ENCODE measurements around the gene GNAL.
"Not testable (repeated sequence)": the region's sequence is repeated elsewhere in the genome, so short reads cannot be mapped to it uniquely, and the experiment has no call there.

The GNAL gene

DNA sequence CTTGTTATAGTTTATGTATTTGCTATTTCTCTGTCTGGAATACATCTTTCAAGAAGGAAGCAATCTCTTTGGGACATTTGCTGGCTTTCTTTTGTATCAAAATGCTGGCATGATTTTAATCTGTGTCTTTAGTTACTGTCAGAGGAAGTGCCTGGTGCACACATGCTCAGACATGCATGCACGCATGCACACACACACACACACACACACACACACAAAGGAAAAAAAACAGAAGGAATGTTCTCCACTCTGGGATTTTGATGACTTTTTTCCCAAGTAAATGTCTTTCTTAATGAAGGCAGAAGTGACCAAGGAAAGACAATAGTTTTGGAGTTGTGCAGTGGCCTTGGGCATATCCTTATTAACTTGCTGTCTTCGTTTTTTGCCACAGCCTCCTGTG lies 6.7 kb downstream of the GNAL start:
- DNase-seq (ENCODE audit: extremely low read depth, low read depth) = no peak
- TF ChIP-seq, protein P1, sequence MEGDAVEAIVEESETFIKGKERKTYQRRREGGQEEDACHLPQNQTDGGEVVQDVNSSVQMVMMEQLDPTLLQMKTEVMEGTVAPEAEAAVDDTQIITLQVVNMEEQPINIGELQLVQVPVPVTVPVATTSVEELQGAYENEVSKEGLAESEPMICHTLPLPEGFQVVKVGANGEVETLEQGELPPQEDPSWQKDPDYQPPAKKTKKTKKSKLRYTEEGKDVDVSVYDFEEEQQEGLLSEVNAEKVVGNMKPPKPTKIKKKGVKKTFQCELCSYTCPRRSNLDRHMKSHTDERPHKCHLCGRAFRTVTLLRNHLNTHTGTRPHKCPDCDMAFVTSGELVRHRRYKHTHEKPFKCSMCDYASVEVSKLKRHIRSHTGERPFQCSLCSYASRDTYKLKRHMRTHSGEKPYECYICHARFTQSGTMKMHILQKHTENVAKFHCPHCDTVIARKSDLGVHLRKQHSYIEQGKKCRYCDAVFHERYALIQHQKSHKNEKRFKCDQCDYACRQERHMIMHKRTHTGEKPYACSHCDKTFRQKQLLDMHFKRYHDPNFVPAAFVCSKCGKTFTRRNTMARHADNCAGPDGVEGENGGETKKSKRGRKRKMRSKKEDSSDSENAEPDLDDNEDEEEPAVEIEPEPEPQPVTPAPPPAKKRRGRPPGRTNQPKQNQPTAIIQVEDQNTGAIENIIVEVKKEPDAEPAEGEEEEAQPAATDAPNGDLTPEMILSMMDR (IDR thresholded peaks at IDR 0.05; ENCODE audit: low read depth, low read length, missing control alignments) = no peak
- no peak overlapping the region for H3K4me3 ChIP-seq (replicated peaks; ENCODE audit: low read depth, low read length)

DNA sequence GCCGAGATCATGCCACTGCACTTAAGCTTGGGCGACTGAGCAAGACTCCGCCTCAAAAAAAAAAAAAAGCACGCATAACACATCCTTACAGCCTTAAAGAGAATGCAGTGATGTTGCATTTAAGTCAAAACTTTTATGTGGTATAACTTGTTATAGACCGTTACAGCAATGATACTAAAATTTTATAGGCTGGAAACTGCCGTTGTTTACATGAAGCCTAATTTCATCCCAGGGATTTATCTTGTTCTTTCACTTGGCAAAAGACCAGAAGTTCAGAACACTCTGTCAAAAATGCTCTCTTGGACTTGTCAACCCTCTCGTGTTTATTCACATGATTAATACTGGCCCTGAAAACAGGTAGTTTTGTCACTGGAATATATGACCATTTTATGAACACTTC lies 7.4 kb downstream of the GNAL start:
- DNase-seq (ENCODE audit: extremely low read depth, low read depth) = no peak
- H3K4me3 ChIP-seq (replicated peaks; ENCODE audit: low read depth, low read length) = no peak overlapping the region
- TF ChIP-seq, protein P1 (IDR thresholded peaks at IDR 0.05; ENCODE audit: low read depth, low read length, missing control alignments) = no peak

DNA sequence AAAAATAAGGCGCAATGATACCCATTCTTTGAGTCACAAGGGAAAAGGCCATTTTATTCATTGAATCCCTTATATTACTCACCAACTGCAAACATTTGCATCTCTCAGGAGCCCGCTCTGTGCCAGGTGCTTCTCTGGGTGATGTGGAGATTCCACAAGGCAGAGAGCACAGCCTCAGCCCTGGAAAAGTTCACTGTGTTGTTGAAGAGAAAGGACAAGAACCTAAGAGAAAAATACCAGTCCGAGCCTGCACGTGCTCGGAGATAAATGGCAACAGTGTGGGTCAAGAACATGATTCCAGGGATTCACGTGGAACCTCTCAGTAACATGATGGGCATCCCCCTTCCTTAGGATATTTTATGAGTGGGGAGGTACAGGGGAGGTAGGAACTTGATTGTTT lies 11.8 kb downstream of the GNAL start:
- TF ChIP-seq, protein P1 (IDR thresholded peaks at IDR 0.05; ENCODE audit: low read depth, low read length, missing control alignments) = no peak
- no peak overlapping the region for H3K4me3 ChIP-seq (replicated peaks; ENCODE audit: low read depth, low read length)
- no peak for DNase-seq (ENCODE audit: extremely low read depth, low read depth)

DNA sequence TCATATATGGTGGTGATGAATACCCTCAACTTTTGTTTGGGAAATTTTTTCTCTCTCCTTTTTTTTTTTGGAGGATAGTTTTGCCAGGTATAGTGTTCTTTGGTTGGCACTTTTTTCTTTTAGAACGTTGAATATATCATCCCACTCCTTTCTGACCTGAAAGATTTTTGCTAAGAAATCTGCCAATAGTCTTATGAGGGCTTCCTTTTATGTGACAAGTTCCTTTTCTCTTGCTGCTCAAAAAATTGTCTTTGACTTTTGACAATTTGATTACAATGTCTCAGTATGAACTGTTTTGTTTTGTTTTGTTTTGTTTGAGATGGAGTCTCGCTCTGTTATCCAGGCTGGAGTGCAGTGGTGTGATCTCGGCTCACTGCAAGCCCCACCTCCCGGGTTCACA lies 21.5 kb downstream of the GNAL start:
- TF ChIP-seq, protein P1 (IDR thresholded peaks at IDR 0.05; ENCODE audit: low read depth, low read length, missing control alignments) = no peak
- DNase-seq (ENCODE audit: extremely low read depth, low read depth) = no peak
- H3K4me3 ChIP-seq (replicated peaks; ENCODE audit: low read depth, low read length) = no peak overlapping the region

DNA sequence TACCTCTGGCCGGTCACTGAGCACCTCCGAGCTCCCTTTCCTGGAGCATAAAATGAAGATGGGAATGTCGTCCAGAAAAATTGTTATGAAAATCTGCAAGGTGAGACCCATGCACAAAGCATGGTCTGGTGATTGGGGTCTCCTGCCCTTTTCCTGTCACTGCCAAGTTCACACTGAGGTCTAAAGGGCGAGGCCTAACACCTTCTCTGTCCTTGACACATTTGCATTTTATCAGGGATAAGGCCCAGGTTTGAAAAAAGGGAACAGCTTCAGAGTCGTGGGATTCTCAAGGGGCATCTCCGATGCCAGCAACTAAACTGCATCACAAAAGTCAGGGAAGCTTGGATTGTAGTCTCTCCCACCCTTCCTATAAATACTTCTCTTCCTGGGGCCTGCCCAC lies 24.7 kb downstream of the GNAL start:
- no peak for DNase-seq (ENCODE audit: extremely low read depth, low read depth)
- TF ChIP-seq, protein P1 (IDR thresholded peaks at IDR 0.05; ENCODE audit: low read depth, low read length, missing control alignments) = no peak
- no peak overlapping the region for H3K4me3 ChIP-seq (replicated peaks; ENCODE audit: low read depth, low read length)

DNA sequence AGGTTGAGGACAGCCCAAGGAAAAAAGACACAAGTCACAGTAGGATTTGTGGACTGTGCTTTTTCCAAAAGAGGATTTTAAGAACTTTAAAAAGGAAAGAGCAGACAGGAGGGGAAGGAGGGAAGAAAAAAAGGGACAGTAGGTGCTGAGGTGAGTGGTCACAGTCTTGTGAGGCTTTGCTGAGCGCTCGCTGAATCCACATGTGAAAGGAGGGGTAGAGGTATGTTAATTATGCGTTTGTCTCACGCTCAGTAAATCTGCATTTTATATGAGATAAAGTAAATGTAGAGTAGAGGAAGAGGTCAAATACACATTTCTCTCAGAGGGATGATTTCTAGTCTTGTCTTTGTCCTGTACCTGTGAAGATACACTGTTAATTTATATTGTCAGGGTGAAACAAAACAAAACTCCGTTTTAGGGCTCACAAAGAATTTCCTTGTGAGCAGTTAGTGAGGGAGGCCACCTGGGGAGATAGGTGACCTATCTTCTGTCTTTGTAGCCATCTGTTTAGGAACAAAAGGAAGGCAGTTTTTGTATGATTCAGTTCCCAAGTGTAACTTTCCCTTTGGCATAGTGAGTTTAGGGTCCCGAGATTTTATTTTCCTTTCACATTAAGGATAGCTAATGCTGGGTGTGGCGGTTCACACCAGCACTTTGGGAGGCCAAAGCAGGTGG lies 25.3 kb downstream of the GNAL start:
- TF ChIP-seq, protein P1 (IDR thresholded peaks at IDR 0.05; ENCODE audit: low read depth, low read length, missing control alignments) = no peak
- no peak for DNase-seq (ENCODE audit: extremely low read depth, low read depth)
- no peak overlapping the region for H3K4me3 ChIP-seq (replicated peaks; ENCODE audit: low read depth, low read length)

DNA sequence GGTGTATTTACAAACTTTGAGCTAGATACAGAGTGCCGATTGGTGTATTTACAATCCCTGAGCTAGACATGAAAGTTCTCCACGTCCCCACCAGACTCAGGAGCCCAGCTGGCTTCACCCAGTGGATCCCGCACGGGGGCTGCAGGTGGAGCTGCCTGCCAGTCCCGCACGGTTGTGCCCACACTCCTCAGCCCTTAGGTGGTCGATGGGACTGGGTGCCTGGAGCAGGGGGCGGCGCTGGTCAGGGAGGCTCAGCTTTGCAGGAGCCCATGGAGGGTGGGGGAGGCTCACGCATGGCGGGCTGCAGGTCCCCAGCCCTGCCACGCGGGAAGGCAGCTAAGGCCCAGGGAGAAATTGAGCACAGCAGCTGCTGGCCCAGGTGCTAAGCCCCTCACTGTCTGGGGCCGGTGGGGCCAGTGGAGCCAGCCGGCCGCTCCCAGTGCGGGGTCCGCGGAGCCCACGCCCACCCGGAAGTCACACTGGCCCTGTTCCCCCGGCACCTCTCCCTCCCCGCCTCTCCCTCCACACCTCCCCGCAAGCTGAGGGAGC lies 27.8 kb downstream of the GNAL start:
- H3K4me3 ChIP-seq (replicated peaks; ENCODE audit: low read depth, low read length); DNase-seq (ENCODE audit: extremely low read depth, low read depth): not testable (repeated sequence)
